Mucosa of rectum (tissue), 2 donors: Measurements from ENCODE around the gene NDUFAF8.
A peak's percentile ranks its signal among the peaks of the same experiment; 100 is the strongest.

ENCODE experiments used
- H3K27ac ChIP-seq, 2 donors: one replicate each; pipeline ENCODE4 v1.7.0; 2013; ENCODE audit warnings: inconsistent platforms in 2 of 2, low read depth in 2 of 2, low read length in 2 of 2
- H3K27me3 ChIP-seq, 2 donors: one replicate each; pipeline ENCODE4 v1.7.0; 2013; ENCODE audit warnings: low read length in 2 of 2; ENCODE audit not compliant: control insufficient read depth in 2 of 2, insufficient read depth in 2 of 2
- H3K36me3 ChIP-seq, 2 donors: one replicate each; pipeline ENCODE4 v1.7.0; 2013; ENCODE audit warnings: low read length in 2 of 2; ENCODE audit not compliant: control insufficient read depth in 2 of 2, insufficient read depth in 2 of 2
- H3K4me1 ChIP-seq, 2 donors: one replicate each; pipeline ENCODE4 v1.7.0; 2013; ENCODE audit warnings: low read length in 2 of 2, mild to moderate bottlenecking in 1 of 2; ENCODE audit not compliant: control insufficient read depth in 2 of 2, insufficient read depth in 2 of 2
- H3K4me3 ChIP-seq, 2 donors: one replicate each; pipeline ENCODE4 v1.7.0; 2013; ENCODE audit warnings: low read length in 2 of 2
- H3K9ac ChIP-seq, 2 donors: one replicate each; pipeline ENCODE4 v1.7.0; 2013; ENCODE audit warnings: low read length in 2 of 2, low read depth in 1 of 2, mild to moderate bottlenecking in 1 of 2
- H3K9me3 ChIP-seq, 2 donors: one replicate each; pipeline ENCODE4 v1.7.0; 2013; ENCODE audit warnings: low read length in 2 of 2; ENCODE audit not compliant: control insufficient read depth in 2 of 2
- donor health status: healthy.
- donor health status: Normal muscosa, but diverticular disease.

NDUFAF8 gene

DNA sequence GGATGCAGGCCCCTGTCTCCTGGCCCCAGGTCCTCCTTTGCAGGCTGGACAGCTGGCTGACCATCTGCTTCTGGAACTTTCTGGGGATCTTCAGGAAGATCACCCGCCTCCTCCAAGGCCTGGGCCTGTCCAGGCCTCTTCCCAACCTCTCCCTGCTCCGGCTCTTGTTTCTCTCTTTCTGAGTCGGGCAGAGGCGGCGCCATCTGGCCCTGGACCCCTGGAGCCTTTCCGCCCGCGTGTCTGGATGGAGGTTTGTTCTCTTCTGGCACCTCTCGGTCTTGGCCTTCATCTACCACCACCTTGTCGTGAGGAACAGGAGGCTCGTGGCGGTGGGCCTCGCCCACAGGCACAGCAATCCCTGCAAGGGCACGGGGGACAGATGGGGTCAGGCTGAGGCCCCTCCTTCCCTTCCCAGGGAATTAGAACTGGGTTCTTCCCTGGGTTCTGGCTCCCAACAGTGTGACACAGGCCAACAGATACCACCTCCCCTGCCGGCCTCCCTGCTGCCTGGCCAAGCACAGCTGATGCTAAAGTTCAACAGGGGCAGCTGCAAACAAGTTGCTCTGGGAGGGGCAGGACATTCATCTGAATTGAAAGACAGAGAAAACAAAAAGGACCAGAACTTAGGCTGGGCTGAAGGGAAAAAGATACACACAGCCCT is 13.3 kb downstream of the NDUFAF8 start:
- Histone ChIP-seq H3K4me1 (peaks cover 34 to 38% of the 10 kb centered on the region in 2 donors), H3K9ac (peak overlapping the region in 1 of 2 donors; percentile 35), H3K27ac (peak overlapping the region; percentile 13 to 61), H3K4me3 (no peak overlapping the region), H3K36me3 (peaks cover 6 to 25% of the 10 kb centered on the region in 2 donors), H3K27me3 (no peaks in the 10 kb centered on the region), H3K9me3 (no peaks in the 10 kb centered on the region)

DNA sequence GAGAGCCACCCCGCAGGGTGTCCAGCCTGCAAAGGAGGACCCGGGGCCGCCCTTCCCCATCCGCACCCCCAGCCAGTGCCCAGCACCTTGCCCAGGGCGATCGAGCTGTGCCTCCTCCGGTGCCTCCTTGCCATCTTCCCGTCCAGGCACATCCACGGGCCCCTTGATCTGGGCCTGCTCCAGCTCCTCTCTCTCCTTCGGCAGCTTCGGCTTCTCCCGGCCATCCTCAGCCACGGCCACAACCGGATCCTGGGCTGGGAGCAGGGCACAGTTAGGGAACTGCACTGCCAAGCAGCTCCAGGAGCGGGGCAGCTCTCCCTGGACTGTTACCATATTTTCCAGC is 13.8 kb downstream of the NDUFAF8 start:
- Histone ChIP-seq H3K4me1 (peaks cover 34 to 38% of the 10 kb centered on the region in 2 donors), H3K27ac (no peak overlapping the region), H3K4me3 (no peak overlapping the region), H3K9me3 (no peaks in the 10 kb centered on the region), H3K27me3 (no peaks in the 10 kb centered on the region), H3K9ac (peak overlapping the region in 1 of 2 donors; percentile 24), H3K36me3 (peaks cover 6 to 26% of the 10 kb centered on the region in 2 donors)

DNA sequence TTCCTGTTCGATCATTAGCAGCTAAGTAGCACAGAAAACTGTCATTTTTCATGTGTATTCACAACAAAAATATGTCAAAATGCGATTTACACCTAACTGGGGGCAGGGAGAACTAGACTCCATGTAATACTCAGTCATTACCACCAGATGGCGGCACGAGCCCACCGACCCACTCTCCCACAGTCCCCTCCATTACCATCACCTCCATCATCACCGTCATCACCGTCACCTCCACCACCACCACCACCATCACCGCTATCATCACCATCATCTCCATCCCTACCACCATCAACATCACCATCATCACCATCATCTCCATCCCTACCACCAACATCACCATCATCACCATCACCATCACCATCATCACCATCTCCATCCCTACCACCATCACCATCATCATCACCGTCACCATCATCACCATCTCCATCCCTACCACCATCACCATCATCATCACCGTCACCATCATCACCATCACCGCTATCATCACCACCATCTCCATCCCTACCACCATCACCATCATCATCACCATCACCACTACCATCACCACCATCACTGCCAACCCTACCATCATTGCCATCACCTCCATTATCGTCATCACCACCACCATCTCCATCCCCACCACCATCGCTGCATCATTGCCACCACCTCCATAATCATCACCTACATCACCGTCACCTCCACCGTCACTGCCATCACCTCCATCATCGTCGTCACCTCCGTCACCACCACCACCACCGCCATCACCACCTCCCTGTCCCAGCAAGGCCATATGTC is 14.4 kb downstream of the NDUFAF8 start:
- H3K9ac ChIP-seq, result no peak overlapping the region
- peaks cover 11 to 26% of the 10 kb centered on the region in 2 donors for H3K36me3 ChIP-seq
- H3K27me3 ChIP-seq, result no peaks in the 10 kb centered on the region
- H3K27ac ChIP-seq, result no peak overlapping the region
- peaks cover 34 to 38% of the 10 kb centered on the region in 2 donors for H3K4me1 ChIP-seq
- H3K4me3 ChIP-seq, result no peak overlapping the region
- H3K9me3 ChIP-seq, result no peaks in the 10 kb centered on the region

- Histone ChIP-seq H3K36me3 (peaks cover 18 to 34% of the 10 kb centered on the region in 2 donors), H3K9ac (no peak overlapping the region), H3K27ac (no peak overlapping the region), H3K4me1 (peaks cover 34 to 36% of the 10 kb centered on the region in 2 donors), H3K27me3 (no peaks in the 10 kb centered on the region), H3K9me3 (no peaks in the 10 kb centered on the region), H3K4me3 (peak overlapping the region in 1 of 2 donors; percentile 7)
These were observed 16.0 kb downstream of the NDUFAF8 start for GRCh38 chr17:81254955-81255717.

DNA sequence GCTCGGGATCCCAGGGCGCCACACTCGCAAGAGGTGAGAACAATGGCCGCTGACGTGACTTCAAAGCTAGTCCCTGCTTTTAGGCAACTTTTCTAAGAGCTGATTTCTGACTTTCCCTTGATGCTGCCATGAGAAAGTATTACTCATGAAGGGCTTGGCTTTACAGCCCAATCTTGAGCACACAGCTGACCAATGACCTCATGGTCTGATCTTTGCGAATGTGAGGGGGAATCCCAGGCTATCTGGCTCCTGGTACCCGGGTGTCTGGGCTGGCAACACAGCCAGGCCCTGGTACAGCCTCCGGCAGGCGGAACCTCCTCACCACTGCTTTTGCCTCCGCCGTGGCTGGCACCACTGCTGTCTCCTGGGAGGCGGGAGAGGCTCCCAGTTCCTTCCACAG is 17.5 kb downstream of the NDUFAF8 start:
- Histone ChIP-seq H3K9me3 (no peaks in the 10 kb centered on the region), H3K4me1 (peaks cover 22 to 25% of the 10 kb centered on the region in 2 donors), H3K4me3 (no peak overlapping the region), H3K9ac (no peak overlapping the region), H3K36me3 (peaks cover 25 to 38% of the 10 kb centered on the region in 2 donors), H3K27ac (no peak overlapping the region), H3K27me3 (no peaks in the 10 kb centered on the region)

- no peak overlapping the region for H3K9ac ChIP-seq
These were observed 18.4 kb downstream of the NDUFAF8 start for GRCh38 chr17:81257533-81257932.

GRCh38 chr17:81258292-81258691 is 19.2 kb downstream of the NDUFAF8 start:
- H3K9ac ChIP-seq, result no peak overlapping the region
- H3K27ac ChIP-seq, result no peak overlapping the region
- H3K4me3 ChIP-seq, result no peak overlapping the region
- no peaks in the 10 kb centered on the region for H3K9me3 ChIP-seq
- H3K27me3 ChIP-seq, result no peaks in the 10 kb centered on the region
- peaks cover 5 to 9% of the 10 kb centered on the region in 2 donors for H3K4me1 ChIP-seq
- peaks cover 27 to 40% of the 10 kb centered on the region in 2 donors for H3K36me3 ChIP-seq

More at GRCh38 chr17:81257533-81257932, 18.4 kb downstream of the NDUFAF8 start:
- H3K9me3 ChIP-seq, result no peaks in the 10 kb centered on the region
- no peak overlapping the region for H3K4me3 ChIP-seq
- H3K4me1 ChIP-seq, result peaks cover 13 to 16% of the 10 kb centered on the region in 2 donors
- peaks cover 27 to 36% of the 10 kb centered on the region in 2 donors for H3K36me3 ChIP-seq
- no peaks in the 10 kb centered on the region for H3K27me3 ChIP-seq
- H3K27ac ChIP-seq, result no peak overlapping the region

- peaks cover 5 to 9% of the 10 kb centered on the region in 2 donors for H3K4me1 ChIP-seq
- H3K4me3 ChIP-seq, result no peak overlapping the region
- H3K27me3 ChIP-seq, result no peaks in the 10 kb centered on the region
- peaks cover 34 to 49% of the 10 kb centered on the region in 2 donors for H3K36me3 ChIP-seq
- no peak overlapping the region for H3K9ac ChIP-seq
- no peak overlapping the region for H3K27ac ChIP-seq
- no peaks in the 10 kb centered on the region for H3K9me3 ChIP-seq
These were observed 20.0 kb downstream of the NDUFAF8 start for GRCh38 chr17:81259058-81259605.

- no peak overlapping the region for H3K4me3 ChIP-seq
- no peak overlapping the region for H3K27ac ChIP-seq
- peaks cover 41 to 57% of the 10 kb centered on the region in 2 donors for H3K36me3 ChIP-seq
- no peaks in the 10 kb centered on the region for H3K27me3 ChIP-seq
- H3K4me1 ChIP-seq, result peaks cover 1 to 2% of the 10 kb centered on the region in 2 donors
- no peaks in the 10 kb centered on the region for H3K9me3 ChIP-seq
- no peak overlapping the region for H3K9ac ChIP-seq
These were observed 21.1 kb downstream of the NDUFAF8 start for GRCh38 chr17:81260171-81260570.
